ENCODE data around the gene RAPGEF5.

The RAPGEF5 gene

DNA sequence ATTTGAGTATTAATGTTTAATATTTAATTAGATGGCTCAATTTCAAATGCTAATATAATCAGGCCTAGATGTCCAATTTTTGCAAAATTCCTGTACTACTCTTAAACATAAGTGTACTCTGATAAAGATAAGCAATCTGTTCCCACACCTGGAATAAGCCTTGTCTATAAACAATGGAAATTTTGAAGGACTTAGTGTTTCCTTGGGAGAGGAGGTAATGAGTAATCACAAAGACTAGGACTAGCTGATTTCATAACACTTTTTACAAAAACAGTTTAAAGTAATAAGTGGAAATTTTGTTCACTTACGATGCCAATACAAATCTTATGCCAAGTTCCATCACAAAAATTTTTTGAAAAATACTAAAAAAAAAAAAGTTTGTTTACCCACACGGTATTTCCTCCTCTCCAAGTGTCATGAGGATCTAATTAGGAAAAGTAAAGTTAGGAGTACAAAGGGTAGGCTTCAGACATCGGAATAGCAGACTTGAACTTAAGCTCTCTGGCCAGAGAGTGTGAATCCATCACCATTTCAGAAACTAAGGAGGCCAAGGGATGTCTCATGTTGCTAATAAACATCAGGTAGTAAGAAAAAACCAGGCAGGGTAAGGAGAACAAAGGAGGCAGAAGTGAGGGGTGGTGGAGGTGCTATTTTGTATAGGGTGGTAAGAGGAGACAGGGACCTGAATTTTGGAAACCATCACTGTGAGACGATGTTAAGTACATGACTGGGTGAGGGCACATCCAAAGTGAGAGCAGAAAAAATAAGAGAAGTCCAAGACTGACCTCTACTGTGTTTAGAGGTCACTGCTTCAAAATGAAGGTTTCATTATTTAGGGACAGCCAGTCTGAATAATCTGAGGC, 61.3 kb downstream of the RAPGEF5 start:
- H3K4me2 ChIP-seq (ENCODE audit: low read depth, low read length) = no peak overlapping the region
- H3K27ac ChIP-seq (ENCODE audit: low read length) = no peak overlapping the region
- no peaks in the 10 kb centered on the region for H3K4me1 ChIP-seq (ENCODE audit: low read length)
- no peak overlapping the region for H3K9ac ChIP-seq (ENCODE audit: low read length)
- no peak overlapping the region for H3K4me3 ChIP-seq (ENCODE audit: low read length)
- H3F3A ChIP-seq (ENCODE audit: insufficient read depth, low read length) = no peaks in the 10 kb centered on the region
- no peaks in the 10 kb centered on the region for H4K20me1 ChIP-seq (ENCODE audit: insufficient read depth, low read length)
- no peak for TF ChIP-seq EZH2phosphoT487 (IDR thresholded peaks at IDR 0.05; ENCODE audit: low read length)
- no peak for TF ChIP-seq EZH2 (optimal IDR thresholded peaks at IDR 0.05; ENCODE audit: low read depth, low read length)
- TF ChIP-seq, protein P1, sequence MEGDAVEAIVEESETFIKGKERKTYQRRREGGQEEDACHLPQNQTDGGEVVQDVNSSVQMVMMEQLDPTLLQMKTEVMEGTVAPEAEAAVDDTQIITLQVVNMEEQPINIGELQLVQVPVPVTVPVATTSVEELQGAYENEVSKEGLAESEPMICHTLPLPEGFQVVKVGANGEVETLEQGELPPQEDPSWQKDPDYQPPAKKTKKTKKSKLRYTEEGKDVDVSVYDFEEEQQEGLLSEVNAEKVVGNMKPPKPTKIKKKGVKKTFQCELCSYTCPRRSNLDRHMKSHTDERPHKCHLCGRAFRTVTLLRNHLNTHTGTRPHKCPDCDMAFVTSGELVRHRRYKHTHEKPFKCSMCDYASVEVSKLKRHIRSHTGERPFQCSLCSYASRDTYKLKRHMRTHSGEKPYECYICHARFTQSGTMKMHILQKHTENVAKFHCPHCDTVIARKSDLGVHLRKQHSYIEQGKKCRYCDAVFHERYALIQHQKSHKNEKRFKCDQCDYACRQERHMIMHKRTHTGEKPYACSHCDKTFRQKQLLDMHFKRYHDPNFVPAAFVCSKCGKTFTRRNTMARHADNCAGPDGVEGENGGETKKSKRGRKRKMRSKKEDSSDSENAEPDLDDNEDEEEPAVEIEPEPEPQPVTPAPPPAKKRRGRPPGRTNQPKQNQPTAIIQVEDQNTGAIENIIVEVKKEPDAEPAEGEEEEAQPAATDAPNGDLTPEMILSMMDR (IDR thresholded peaks at IDR 0.05; ENCODE audit: low read length) = no peak
- H3K36me3 ChIP-seq (replicated peaks; ENCODE audit: insufficient read depth, low read length) = no peaks in the 10 kb centered on the region
- no peak for DNase-seq
- H3K27me3 ChIP-seq (replicated peaks; ENCODE audit: insufficient read depth, low read length) = no peaks in the 10 kb centered on the region
- no peak overlapping the region for H2AFZ ChIP-seq (ENCODE audit: low read length)
- no peaks in the 10 kb centered on the region for H3K9me2 ChIP-seq (replicated peaks; ENCODE audit: insufficient read depth, low read length)
- H3K79me2 ChIP-seq (ENCODE audit: low read length) = no peaks in the 10 kb centered on the region
- H3K9me3 ChIP-seq (replicated peaks; ENCODE audit: insufficient read depth, low read length) = no peaks in the 10 kb centered on the region

DNA sequence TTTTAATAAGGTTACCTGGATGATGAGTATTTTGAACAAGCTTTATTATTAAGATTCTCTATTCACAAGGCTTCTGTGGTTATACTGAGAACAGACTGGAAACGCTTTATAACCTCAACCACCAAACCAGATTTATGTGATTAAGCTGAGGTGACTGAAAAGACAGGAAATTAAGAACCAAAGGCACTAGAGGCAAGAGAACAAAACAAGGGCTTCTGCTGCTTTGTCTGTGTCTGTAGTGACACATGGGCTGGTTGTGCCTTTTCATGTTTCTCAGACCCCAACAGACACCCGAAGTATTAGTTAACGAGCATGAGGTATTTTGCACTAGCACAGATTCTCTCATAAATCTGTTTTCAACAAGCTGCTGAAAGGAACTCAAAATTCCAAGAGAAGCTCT, 64.4 kb downstream of the RAPGEF5 start:
- TF ChIP-seq EZH2 (optimal IDR thresholded peaks at IDR 0.05; ENCODE audit: low read depth, low read length) = no peak
- no peak for TF ChIP-seq EZH2phosphoT487 (IDR thresholded peaks at IDR 0.05; ENCODE audit: low read length)
- TF ChIP-seq, protein P1 (IDR thresholded peaks at IDR 0.05; ENCODE audit: low read length) = no peak
- Histone ChIP-seq H3K4me2 (ENCODE audit: low read depth, low read length) (no peak overlapping the region), H3K9ac (ENCODE audit: low read length) (no peak overlapping the region), H3K9me2 (replicated peaks; ENCODE audit: insufficient read depth, low read length) (no peaks in the 10 kb centered on the region), H3K27me3 (replicated peaks; ENCODE audit: insufficient read depth, low read length) (no peaks in the 10 kb centered on the region), H3K9me3 (replicated peaks; ENCODE audit: insufficient read depth, low read length) (no peaks in the 10 kb centered on the region), H3K36me3 (replicated peaks; ENCODE audit: insufficient read depth, low read length) (no peaks in the 10 kb centered on the region), H3K79me2 (ENCODE audit: low read length) (no peaks in the 10 kb centered on the region), H4K20me1 (ENCODE audit: insufficient read depth, low read length) (no peaks in the 10 kb centered on the region), H3K27ac (ENCODE audit: low read length) (no peak overlapping the region), H3K4me3 (ENCODE audit: low read length) (no peak overlapping the region), H3F3A (ENCODE audit: insufficient read depth, low read length) (no peaks in the 10 kb centered on the region), H2AFZ (ENCODE audit: low read length) (no peak overlapping the region), H3K4me1 (ENCODE audit: low read length) (no peaks in the 10 kb centered on the region)
- DNase-seq = peak; percentile 23

DNA sequence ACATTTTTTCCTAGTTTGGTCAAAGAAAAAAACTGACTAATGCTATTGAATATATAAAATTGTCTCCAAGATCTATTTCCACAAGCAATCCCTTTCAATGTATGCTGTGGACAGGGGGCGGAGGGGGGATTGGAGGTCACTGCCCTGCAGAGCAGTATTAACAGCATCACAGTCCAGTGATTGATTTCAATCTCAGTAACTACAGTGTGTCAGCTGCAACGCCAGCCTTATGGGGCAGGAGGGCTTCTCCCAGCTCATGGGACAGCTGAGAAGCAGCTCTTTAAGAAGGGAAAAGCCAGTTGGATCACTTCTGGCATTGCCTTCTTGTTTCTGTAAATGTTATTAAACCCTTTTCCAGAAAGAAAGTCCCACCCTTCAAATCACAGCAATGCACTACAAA, 65.0 kb downstream of the RAPGEF5 start:
- no peaks in the 10 kb centered on the region for H3K9me2 ChIP-seq (replicated peaks; ENCODE audit: insufficient read depth, low read length)
- no peaks in the 10 kb centered on the region for H3K4me1 ChIP-seq (ENCODE audit: low read length)
- H3K9me3 ChIP-seq (replicated peaks; ENCODE audit: insufficient read depth, low read length) = no peaks in the 10 kb centered on the region
- H3K79me2 ChIP-seq (ENCODE audit: low read length) = no peaks in the 10 kb centered on the region
- H3K4me2 ChIP-seq (ENCODE audit: low read depth, low read length) = no peak overlapping the region
- H3K9ac ChIP-seq (ENCODE audit: low read length) = no peak overlapping the region
- H2AFZ ChIP-seq (ENCODE audit: low read length) = no peak overlapping the region
- no peaks in the 10 kb centered on the region for H4K20me1 ChIP-seq (ENCODE audit: insufficient read depth, low read length)
- H3K27ac ChIP-seq (ENCODE audit: low read length) = no peak overlapping the region
- H3K36me3 ChIP-seq (replicated peaks; ENCODE audit: insufficient read depth, low read length) = no peaks in the 10 kb centered on the region
- H3F3A ChIP-seq (ENCODE audit: insufficient read depth, low read length) = no peaks in the 10 kb centered on the region
- no peaks in the 10 kb centered on the region for H3K27me3 ChIP-seq (replicated peaks; ENCODE audit: insufficient read depth, low read length)
- TF ChIP-seq, protein P1 (IDR thresholded peaks at IDR 0.05; ENCODE audit: low read length) = no peak
- H3K4me3 ChIP-seq (ENCODE audit: low read length) = no peak overlapping the region
- no peak for DNase-seq
